Transverse colon (tissue), 4 donors: ENCODE measurements around the gene BPIFB1. TPM values are rescaled to one million over a fixed set of nuclear protein-coding genes. Genes with fewer than 3 reads are reported as not detected.

Source experiments
- DNase-seq: peaks from one replicate; pipeline ENCODE4 v3.0.0-alpha.2; 2019
- H3K27ac ChIP-seq, 4 donors: fragments of 200-600 bp; sonication (generic); 2 replicates each; pipeline ENCODE4 v1.5.1; 2016 to 2018; ENCODE audit warnings: inconsistent platforms in 4 of 4
- H3K27me3 ChIP-seq: fragments of 200-600 bp; sonication (generic); 2 replicates; pipeline ENCODE4 v1.5.1; 2017; ENCODE audit warnings: inconsistent platforms
- H3K36me3 ChIP-seq, 4 donors: fragments of 200-600 bp; sonication (generic); 2 replicates each; pipeline ENCODE4 v1.5.1; 2017 to 2019; ENCODE audit warnings: inconsistent platforms in 4 of 4
- H3K4me1 ChIP-seq, 4 donors: fragments of 200-600 bp; sonication (generic); 2 replicates each; pipeline ENCODE4 v1.5.1; 2017 to 2020; ENCODE audit warnings: inconsistent platforms in 4 of 4
- H3K4me3 ChIP-seq, 4 donors: fragments of 200-600 bp; sonication (generic); 1 replicate in 1 of 4; 2 replicates in 3 of 4; pipeline versions ENCODE4 v1.5.1 to v1.6.1; 2017 to 2019; ENCODE audit warnings: inconsistent platforms in 4 of 4
- H3K9me3 ChIP-seq, 2 donors: fragments of 200-600 bp; sonication (generic); 2 replicates each; pipeline ENCODE4 v1.5.1; 2017 to 2019; ENCODE audit warnings: inconsistent platforms in 2 of 2
- EP300 ChIP-seq: sonication (generic); formaldehyde crosslinking; IDR thresholded peaks from one replicate; pipeline ENCODE4 v1.6.1; 2017; ENCODE audit warnings: antibody characterized with exemption, low read depth
- POLR2A ChIP-seq: fragments of 450-650 bp; IDR thresholded peaks from one replicate; pipeline ENCODE4 v1.6.1; 2016; ENCODE audit warnings: antibody characterized with exemption, mild to moderate bottlenecking, moderate library complexity
- POLR2AphosphoS5 ChIP-seq, 3 donors: sonication (generic); formaldehyde crosslinking; IDR thresholded peaks; one replicate each; pipeline ENCODE4 v1.6.1; 2016; ENCODE audit warnings: antibody characterized with exemption in 3 of 3
- WGBS, 2 donors: methylation state at CpG; one replicate each; pipeline ENCODE4 v1.1.5; 2018; ENCODE audit warnings: low coverage in 1 of 2; 5-methylcytosine and 5-hydroxymethylcytosine counted together
- in situ Hi-C, 4 donors: fragments of 200-750 bp; cut with MboI; loops; one replicate each; pipeline versions ENCODE4 v1.15.0 to v1.15.1; 2017; ENCODE audit warnings: low sequenced_read_pairs in 3 of 4, low pct_ligation_motif_present in 1 of 4, low pct_unique_long_range_greater_than_20kb in 1 of 4
- intact Hi-C: fragments of 100-400 bp; cut with DNase I; formaldehyde crosslinking; loops from one replicate; pipeline ENCODE4 v1.15.1; 2023; ENCODE audit warnings: low total_unique reads
- total RNA-seq, 4 donors: library from RNA; depleted of rRNA; stranded (reverse); fragments of >200 nt; gene quantifications; one replicate each; pipeline ENCODE4 v1.1.0, GENCODE V29; 2016
- TF ChIP-seq, protein P1 (sequence below), 5 experiments: fragments of 200-600 bp in 3 of 5; fragments of 450-650 bp in 2 of 5; sonication (generic) in 3 of 5; IDR thresholded peaks; 1 replicate in 2 of 5; 2 replicates in 3 of 5; pipeline ENCODE4 v1.5.1; 2016 to 2017; ENCODE audit warnings: antibody characterized with exemption in 5 of 5, inconsistent platforms in 3 of 5, mild to moderate bottlenecking in 2 of 5, moderate library complexity in 1 of 5

Gene BPIFB1
- total RNA-seq, 4 donors from 2014 or later = not detected

DNA sequence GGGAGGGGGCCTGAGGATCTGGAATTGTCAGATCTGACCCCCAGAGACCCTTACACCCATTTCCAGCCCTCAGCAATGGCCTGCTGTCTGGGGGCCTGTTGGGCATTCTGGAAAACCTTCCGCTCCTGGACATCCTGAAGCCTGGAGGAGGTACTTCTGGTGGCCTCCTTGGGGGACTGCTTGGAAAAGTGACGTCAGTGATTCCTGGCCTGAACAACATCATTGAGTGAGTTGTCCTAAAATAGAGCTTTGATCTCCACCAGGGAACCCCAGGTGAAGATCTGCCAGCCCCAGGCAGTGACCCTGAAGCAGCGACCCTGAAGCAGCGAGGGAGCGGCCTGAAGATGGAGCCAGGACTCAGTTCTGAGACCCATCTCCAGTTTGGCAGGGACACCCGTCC lies 45.0 kb upstream of the BPIFB1 start:
- H3K4me3 ChIP-seq = no peak overlapping the region

DNA sequence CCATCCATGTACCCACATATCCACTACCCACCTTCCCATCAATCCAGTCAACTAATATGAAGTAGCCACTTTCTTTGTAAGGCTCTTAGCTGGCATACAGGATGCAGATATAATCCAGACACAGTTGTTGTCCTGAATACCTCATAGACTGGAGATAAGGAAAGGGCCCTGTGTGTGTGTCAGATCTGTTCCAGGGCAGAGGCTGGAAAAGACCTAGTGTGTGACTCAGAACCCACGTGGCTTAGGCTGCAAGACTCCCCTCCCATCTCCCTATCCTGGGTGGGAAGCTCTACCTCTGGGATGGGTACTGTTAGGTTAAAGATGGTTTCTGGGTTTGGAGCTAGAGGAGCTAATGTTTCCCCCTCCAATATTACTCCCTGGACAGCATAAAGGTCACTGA lies 43.6 kb upstream of the BPIFB1 start:
- Histone ChIP-seq H3K27me3 (peaks cover 14% of the 10 kb centered on the region), H3K27ac (no peak overlapping the region), H3K36me3 (no peaks in the 10 kb centered on the region), H3K9me3 (no peaks in the 10 kb centered on the region), H3K4me1 (no peaks in the 10 kb centered on the region), H3K4me3 (no peak overlapping the region)
- in situ Hi-C loops = no loop called here
- WGBS, 2 donors = 7% methylated on average over 1 of the region's 1 CpG; no CpG with 5 or more reads in 1 of the 2 donors
- intact Hi-C loops = no loop called here
- TF ChIP-seq POLR2AphosphoS5 (IDR thresholded peaks at IDR 0.05) = no peak
- TF ChIP-seq, protein P1, sequence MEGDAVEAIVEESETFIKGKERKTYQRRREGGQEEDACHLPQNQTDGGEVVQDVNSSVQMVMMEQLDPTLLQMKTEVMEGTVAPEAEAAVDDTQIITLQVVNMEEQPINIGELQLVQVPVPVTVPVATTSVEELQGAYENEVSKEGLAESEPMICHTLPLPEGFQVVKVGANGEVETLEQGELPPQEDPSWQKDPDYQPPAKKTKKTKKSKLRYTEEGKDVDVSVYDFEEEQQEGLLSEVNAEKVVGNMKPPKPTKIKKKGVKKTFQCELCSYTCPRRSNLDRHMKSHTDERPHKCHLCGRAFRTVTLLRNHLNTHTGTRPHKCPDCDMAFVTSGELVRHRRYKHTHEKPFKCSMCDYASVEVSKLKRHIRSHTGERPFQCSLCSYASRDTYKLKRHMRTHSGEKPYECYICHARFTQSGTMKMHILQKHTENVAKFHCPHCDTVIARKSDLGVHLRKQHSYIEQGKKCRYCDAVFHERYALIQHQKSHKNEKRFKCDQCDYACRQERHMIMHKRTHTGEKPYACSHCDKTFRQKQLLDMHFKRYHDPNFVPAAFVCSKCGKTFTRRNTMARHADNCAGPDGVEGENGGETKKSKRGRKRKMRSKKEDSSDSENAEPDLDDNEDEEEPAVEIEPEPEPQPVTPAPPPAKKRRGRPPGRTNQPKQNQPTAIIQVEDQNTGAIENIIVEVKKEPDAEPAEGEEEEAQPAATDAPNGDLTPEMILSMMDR (IDR thresholded peaks at IDR 0.05) = no peak
- TF ChIP-seq POLR2A = no peak
- TF ChIP-seq EP300 = no peak
- DNase-seq = no peak

More for the DNA sequence above, 45.0 kb upstream of the BPIFB1 start:
- in situ Hi-C loops = no loop called here
- Histone ChIP-seq H3K27me3 (peaks cover 25% of the 10 kb centered on the region), H3K27ac (no peak overlapping the region), H3K36me3 (no peaks in the 10 kb centered on the region), H3K4me1 (no peaks in the 10 kb centered on the region), H3K9me3 (no peaks in the 10 kb centered on the region)
- intact Hi-C loops = no loop called here
- DNase-seq = no peak
- WGBS, 2 donors = 67% methylated on average over 6 of the region's 6 CpGs; no CpG with 5 or more reads in 1 of the 2 donors
- no peak for TF ChIP-seq EP300
- no peak for TF ChIP-seq POLR2A

DNA sequence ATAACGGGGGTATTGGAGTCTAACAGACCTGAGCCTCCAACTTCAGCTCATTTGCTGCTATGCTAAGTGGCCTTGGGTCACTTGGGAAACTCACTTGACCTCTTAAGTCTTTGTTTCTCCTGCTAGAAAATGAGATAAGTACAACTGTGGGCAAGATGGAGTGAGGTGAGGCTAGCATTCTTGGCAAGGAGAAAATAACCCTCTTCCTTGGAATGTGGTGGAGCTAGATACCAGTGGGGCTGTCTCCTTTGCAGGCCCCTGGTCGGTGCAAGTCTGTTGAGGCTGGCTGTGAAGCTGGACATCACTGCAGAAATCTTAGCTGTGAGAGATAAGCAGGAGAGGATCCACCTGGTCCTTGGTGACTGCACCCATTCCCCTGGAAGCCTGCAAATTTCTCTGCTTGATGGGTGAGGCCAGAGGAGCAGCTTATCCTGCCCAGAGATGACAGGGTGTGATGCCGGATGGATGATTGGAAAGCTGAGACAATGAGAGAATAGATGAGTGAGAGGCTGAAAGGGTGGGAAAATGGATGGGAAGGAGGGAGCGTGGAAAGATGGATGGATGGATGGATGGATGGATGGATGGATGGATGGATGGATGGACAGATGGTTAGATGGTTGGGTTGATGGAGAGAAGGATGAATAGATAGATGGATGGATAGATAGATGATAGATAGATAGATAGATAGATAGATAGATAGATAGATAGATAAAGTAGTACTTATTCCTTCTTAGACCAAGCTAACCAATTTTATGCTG lies 42.9 kb upstream of the BPIFB1 start:
- no peaks in the 10 kb centered on the region for H3K4me1 ChIP-seq
- no peak for DNase-seq
- no peaks in the 10 kb centered on the region for H3K9me3 ChIP-seq
- H3K27ac ChIP-seq = no peak overlapping the region
- intact Hi-C loops (no loop called here), in situ Hi-C loops (no loop called here)
- no peak overlapping the region for H3K4me3 ChIP-seq
- peaks cover 9% of the 10 kb centered on the region for H3K27me3 ChIP-seq
- TF ChIP-seq, protein P1 (IDR thresholded peaks at IDR 0.05) = no peak
- TF ChIP-seq POLR2AphosphoS5 (IDR thresholded peaks at IDR 0.05) = no peak
- no peaks in the 10 kb centered on the region for H3K36me3 ChIP-seq
- WGBS, 2 donors = 70 to 80% methylated on average over 2 to 4 of the region's 4 CpGs

DNA sequence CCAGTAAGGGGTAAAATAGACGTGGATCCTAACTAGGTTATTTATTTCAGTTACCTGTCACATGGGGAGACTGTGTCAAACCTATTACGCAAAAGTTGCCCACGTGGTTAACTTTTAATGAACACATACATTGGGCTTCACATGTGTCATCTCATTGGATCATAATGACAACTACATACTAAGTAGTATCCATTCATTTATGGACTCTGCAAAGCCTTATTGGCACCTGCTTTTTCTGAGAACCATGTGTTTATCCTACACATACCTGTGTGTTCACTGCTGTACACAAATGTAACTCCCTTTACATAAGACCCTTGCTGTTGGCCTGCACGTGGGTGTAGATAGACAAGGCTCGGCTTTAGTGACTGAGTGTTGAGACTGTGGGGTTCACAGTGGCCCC lies 42.1 kb upstream of the BPIFB1 start:
- no peak for DNase-seq

More for the DNA sequence above, 42.1 kb upstream of the BPIFB1 start:
- Histone ChIP-seq H3K27ac (no peak overlapping the region), H3K9me3 (no peaks in the 10 kb centered on the region), H3K27me3 (peaks cover 1% of the 10 kb centered on the region), H3K4me3 (no peak overlapping the region), H3K4me1 (no peaks in the 10 kb centered on the region), H3K36me3 (no peaks in the 10 kb centered on the region)
- intact Hi-C loops (no loop called here), in situ Hi-C loops (no loop called here)
- no peak for TF ChIP-seq EP300
- TF ChIP-seq, protein P1 (IDR thresholded peaks at IDR 0.05) = no peak
- no peak for TF ChIP-seq POLR2AphosphoS5 (IDR thresholded peaks at IDR 0.05)
- no peak for TF ChIP-seq POLR2A
- 81% methylated on average over 5 of the region's 5 CpGs for WGBS, 2 donors
